K562 (cell line): ENCODE results near the gene GFOD1. TPM values are rescaled to one million over a fixed set of nuclear protein-coding genes. Genes with fewer than 3 reads are reported as not detected.

ENCODE experiments used
- ASH1L ChIP-seq: fragments of 450-650 bp; IDR thresholded peaks from 2 replicates; pipeline ENCODE4 v1.6.1; 2018; ENCODE audit warnings: borderline replicate concordance, mild to moderate bottlenecking, low read depth; ENCODE audit not compliant: partially characterized antibody
- ATF7 ChIP-seq: fragments of 450-650 bp; IDR thresholded peaks from 2 replicates; pipeline ENCODE4 v1.7.1; 2014; ENCODE audit warnings: mild to moderate bottlenecking, moderate library complexity
- JUN ChIP-seq, 2 experiments: sonication (generic) in 1 of 2; formaldehyde crosslinking in 1 of 2; IDR thresholded peaks; 2 replicates each; pipeline versions ENCODE4 v1.6.1 to v1.8.0; 2012 to 2022; ENCODE audit warnings: borderline replicate concordance in 2 of 2, mild to moderate bottlenecking in 2 of 2, improper control_type of control experiment in 1 of 2, low read depth in 1 of 2, low read length in 1 of 2, missing genetic modification reagents in 1 of 2
- PHB ChIP-seq: fragments of 250-450 bp; sonication (Bioruptor Pico); IDR thresholded peaks from 2 replicates; pipeline ENCODE4 v1.5.0; 2021
- POLR2A ChIP-seq: fragments of 450-650 bp; conservative IDR thresholded peaks from 2 replicates; pipeline ENCODE4 v1.6.1; 2016
- POU5F1 ChIP-seq: fragments of 150-350 bp; IDR thresholded peaks from 2 replicates; pipeline ENCODE4 v1.6.1; 2014; ENCODE audit warnings: borderline replicate concordance, low read length, low read depth, mild to moderate bottlenecking; ENCODE audit not compliant: partially characterized antibody
- PPARD ChIP-seq: fragments of 250-450 bp; sonication (Bioruptor Pico); IDR thresholded peaks from 2 replicates; pipeline ENCODE4 v1.8.0; 2022; ENCODE audit warnings: inconsistent platforms, mild to moderate bottlenecking, moderate library complexity
- SPI1 ChIP-seq: IDR thresholded peaks from 2 replicates; pipeline ENCODE4 v1.6.1; 2011; ENCODE audit warnings: low read depth, low read length, control low read depth, borderline replicate concordance
- ZBTB1 ChIP-seq: sonication (generic); formaldehyde crosslinking; IDR thresholded peaks from 2 replicates; pipeline ENCODE4 v1.8.1; 2023; ENCODE audit warnings: missing genetic modification reagents, low read depth, mild to moderate bottlenecking, borderline replicate concordance
- ZBTB40 ChIP-seq, 2 experiments: fragments of 450-650 bp in 1 of 2; sonication (generic) in 1 of 2; formaldehyde crosslinking in 1 of 2; IDR thresholded peaks; 2 replicates each; pipeline versions ENCODE4 v1.7.1 to v1.9.0; 2016 to 2022; ENCODE audit warnings: inconsistent platforms in 1 of 2, mild to moderate bottlenecking in 1 of 2, missing genetic modification reagents in 1 of 2
- ZKSCAN3 ChIP-seq: fragments of 250-450 bp; sonication (Bioruptor Pico); IDR thresholded peaks from 2 replicates; pipeline ENCODE4 v1.4.0; 2020
- ZNF395 ChIP-seq: fragments of 200-800 bp; sonication (Bioruptor generic); IDR thresholded peaks from 2 replicates; pipeline ENCODE4 v1.6.1; 2017; ENCODE audit warnings: missing genetic modification characterization, missing compliant biosample characterization
- polyA plus RNA-seq, 8 experiments: library from polyadenylated mRNA; depleted of rRNA in 4 of 8; stranded (reverse) in 5 of 8; unstranded in 3 of 8; fragments of >200 nt; fragmentation: Nextera tagmentation in 2 of 8; fragmentation: Illumina TruSeq in 1 of 8; extraction: Ambion mirVana in 2 of 8; extraction: Trizol in 1 of 8; gene quantifications; 2 replicates each; pipeline versions ENCODE4 v1.2.1 to v1.2.3, GENCODE V29; 2011 to 2014; ENCODE audit warnings: inconsistent platforms in 1 of 8, missing spikeins in 1 of 8
- total RNA-seq, 7 experiments: library from RNA; depleted of rRNA in 6 of 7; stranded (reverse); fragments of >200 nt in 6 of 7; fragmentation: Illumina TruSeq in 2 of 7; extraction: Trizol in 2 of 7; gene quantifications; 2 replicates each; pipeline versions ENCODE4 v1.2.1 to v1.2.3, GENCODE V29; 2011 to 2021; ENCODE audit warnings: low replicate concordance in 1 of 7

Gene GFOD1
- total and polyA plus RNA-seq, 9 of the 15 experiments (the other 6 are each of a cell fraction or from before 2014, with no cell fraction given): 3.8 to 12.0 (median 8.2) TPM

GRCh38 chr6:13406781-13407180 is 80.6 kb downstream of the GFOD1 start (continued):
- TF ChIP-seq ZBTB40 (IDR thresholded peaks at IDR 0.05) (0 out of 2 replicates have a peak, but pooled peaks have one; percentile 48), ZBTB40 (CRISPR knock-in tag; IDR thresholded peaks at IDR 0.05) (no peak), ZNF395 (CRISPR knock-in tag) (no peak), POLR2A (no peak), PHB (CRISPR knock-in tag) (no peak), JUN (IDR thresholded peaks at IDR 0.05; ENCODE audit: borderline replicate concordance, low read depth, low read length) (no peak), JUN (CRISPR knock-in tag; IDR thresholded peaks at IDR 0.05; ENCODE audit: borderline replicate concordance) (no peak), ZKSCAN3 (CRISPR knock-in tag) (no peak), ZBTB1 (CRISPR knock-in tag) (no peak), ATF7 (no peak), SPI1 (peak; percentile 62; the same call in 1 of the 2 replicates), ASH1L (no peak), POU5F1 (no peak), PPARD (CRISPR knock-in tag) (no peak)
